Esophagus squamous epithelium (tissue), 4 donors: ENCODE measurements around the gene APLNR.

Experiments
- POLR2A ChIP-seq, 4 donors: fragments of 450-650 bp; IDR thresholded peaks; one replicate each; pipeline ENCODE4 v1.6.1; 2017; ENCODE audit warnings: antibody characterized with exemption in 4 of 4, mild to moderate bottlenecking in 4 of 4, moderate library complexity in 3 of 4
- TF ChIP-seq, protein P1 (sequence below), 6 experiments: fragments of 450-650 bp in 4 of 6; fragments of 200-600 bp in 2 of 6; sonication (generic) in 2 of 6; IDR thresholded peaks; one replicate each; pipeline ENCODE4 v1.5.1; 2016 to 2019; ENCODE audit warnings: antibody characterized with exemption in 6 of 6, mild to moderate bottlenecking in 4 of 6, moderate library complexity in 4 of 6

DNA sequence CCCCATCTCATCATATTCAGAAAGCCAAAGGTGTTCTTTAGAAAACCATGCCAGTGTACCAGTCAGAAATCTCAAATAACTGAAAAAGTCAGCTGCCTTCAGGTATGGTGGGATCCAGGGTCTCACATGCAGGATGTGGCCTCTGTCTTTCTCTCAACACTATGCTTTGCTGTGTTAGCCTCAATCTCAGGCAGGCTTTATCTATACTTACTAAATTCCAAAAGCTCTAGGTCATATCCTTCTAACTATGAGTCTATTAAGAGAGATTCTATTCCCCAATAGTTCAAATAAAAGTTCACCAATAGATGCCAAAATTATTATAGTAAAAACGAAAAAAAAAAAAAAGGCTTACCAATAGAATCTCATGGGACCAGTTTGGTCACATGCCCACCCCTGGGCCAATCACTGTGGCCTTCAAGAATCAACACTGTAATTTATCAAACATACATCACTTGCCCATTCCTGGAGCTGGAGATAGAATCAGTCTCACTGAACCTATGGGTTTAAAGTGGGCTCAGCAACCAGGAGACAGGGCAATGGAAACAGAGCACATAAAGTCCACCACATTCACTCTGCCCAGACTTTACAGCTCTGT lies 38.0 kb upstream of the APLNR start:
- TF ChIP-seq, protein P1, sequence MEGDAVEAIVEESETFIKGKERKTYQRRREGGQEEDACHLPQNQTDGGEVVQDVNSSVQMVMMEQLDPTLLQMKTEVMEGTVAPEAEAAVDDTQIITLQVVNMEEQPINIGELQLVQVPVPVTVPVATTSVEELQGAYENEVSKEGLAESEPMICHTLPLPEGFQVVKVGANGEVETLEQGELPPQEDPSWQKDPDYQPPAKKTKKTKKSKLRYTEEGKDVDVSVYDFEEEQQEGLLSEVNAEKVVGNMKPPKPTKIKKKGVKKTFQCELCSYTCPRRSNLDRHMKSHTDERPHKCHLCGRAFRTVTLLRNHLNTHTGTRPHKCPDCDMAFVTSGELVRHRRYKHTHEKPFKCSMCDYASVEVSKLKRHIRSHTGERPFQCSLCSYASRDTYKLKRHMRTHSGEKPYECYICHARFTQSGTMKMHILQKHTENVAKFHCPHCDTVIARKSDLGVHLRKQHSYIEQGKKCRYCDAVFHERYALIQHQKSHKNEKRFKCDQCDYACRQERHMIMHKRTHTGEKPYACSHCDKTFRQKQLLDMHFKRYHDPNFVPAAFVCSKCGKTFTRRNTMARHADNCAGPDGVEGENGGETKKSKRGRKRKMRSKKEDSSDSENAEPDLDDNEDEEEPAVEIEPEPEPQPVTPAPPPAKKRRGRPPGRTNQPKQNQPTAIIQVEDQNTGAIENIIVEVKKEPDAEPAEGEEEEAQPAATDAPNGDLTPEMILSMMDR (IDR thresholded peaks at IDR 0.05) = no peak
- no peak for TF ChIP-seq POLR2A (IDR thresholded peaks at IDR 0.05)
